T-cell (primary cell): Measurements from ENCODE around the gene SVEP1. TPM values are rescaled to one million over a fixed set of nuclear protein-coding genes. Genes with fewer than 3 reads are reported as not detected.
A peak's percentile ranks its signal among the peaks of the same experiment; 100 is the strongest.

Experiments
- ATAC-seq, 4 experiments: fragments of 200-7000 bp in 3 of 4; fragments of 150-1000 bp in 1 of 4; cut with Tn5 transposase; replicated peaks in 1 of 4; 1 replicate in 3 of 4; 2 replicates in 1 of 4; pipeline ENCODE4 v1.10.0; 2021; ENCODE audit warnings: moderate library complexity in 3 of 4, mild to moderate bottlenecking in 2 of 4, moderate number of reproducible peaks in 1 of 4
- CTCF ChIA-PET, 2 donors: fragments of 300-600 bp; sonication (Branson Sonifier 250); formaldehyde crosslinking; loops; one replicate each; lab custom pipeline; 2022; ENCODE audit warnings: antibody characterized with exemption in 2 of 2; lab: Charles Lee
- POLR2A ChIA-PET, 2 donors: fragments of 300-600 bp; sonication (Branson Sonifier 250); formaldehyde crosslinking; loops; one replicate each; lab custom pipeline; 2022; ENCODE audit warnings: antibody characterized with exemption in 2 of 2; lab: Charles Lee
- DNase-seq, 35 experiments: peaks; one replicate each; pipeline versions ENCODE4 v3.0.0 to v3.0.0-alpha.2; 2013 to 2023
- H3K27ac ChIP-seq: one replicate; pipeline ENCODE4 v1.5.1; 2013; ENCODE audit warnings: low read length
- H3K27me3 ChIP-seq, 2 experiments: replicated peaks in 1 of 2; 1 replicate in 1 of 2; 2 replicates in 1 of 2; pipeline versions ENCODE4 v1.6.1 to v1.7.0; 2013; ENCODE audit warnings: low read length in 1 of 2, mixed read lengths in 1 of 2; ENCODE audit not compliant: control insufficient read depth in 2 of 2, insufficient read depth in 2 of 2; ENCODE audit errors: extremely low read depth in 1 of 2
- H3K36me3 ChIP-seq, 2 donors: 1 replicate in 1 of 2; 2 replicates in 1 of 2; pipeline versions ENCODE4 v1.6.1 to v1.7.0; 2013; ENCODE audit warnings: low read length in 1 of 2; ENCODE audit not compliant: control insufficient read depth in 2 of 2, insufficient read depth in 1 of 2; ENCODE audit errors: extremely low read depth in 1 of 2
- H3K4me1 ChIP-seq, 2 experiments: 1 replicate in 1 of 2; 2 replicates in 1 of 2; pipeline versions ENCODE4 v1.6.1 to v1.7.0; 2013; ENCODE audit warnings: low read length in 2 of 2, mixed read lengths in 1 of 2; ENCODE audit not compliant: insufficient read depth in 2 of 2, control insufficient read depth in 1 of 2; ENCODE audit errors: extremely low read depth in 1 of 2
- H3K4me3 ChIP-seq, 2 donors: 1 replicate in 1 of 2; 2 replicates in 1 of 2; pipeline versions ENCODE4 v1.5.1 to v1.7.0; 2013; ENCODE audit warnings: mild to moderate bottlenecking in 2 of 2, low read length in 1 of 2, moderate library complexity in 1 of 2; ENCODE audit not compliant: control insufficient read depth in 1 of 2; ENCODE audit errors: extremely low read depth in 1 of 2
- H3K9me3 ChIP-seq: 2 replicates; pipeline ENCODE4 v1.7.0; 2013
- H3K27ac Mint-ChIP-seq, 2 donors: one replicate each; pipeline ENCODE4 v1.8.0; 2020 to 2021; ENCODE audit warnings: mild to moderate bottlenecking in 2 of 2, mixed read lengths in 2 of 2
- H3K27me3 Mint-ChIP-seq, 2 donors: one replicate each; pipeline ENCODE4 v1.8.0; 2021 to 2022; ENCODE audit warnings: mixed read lengths in 2 of 2
- H3K36me3 Mint-ChIP-seq: one replicate; pipeline ENCODE4 v1.8.0; 2021; ENCODE audit warnings: mixed read lengths
- H3K4me1 Mint-ChIP-seq, 3 donors: one replicate each; pipeline ENCODE4 v1.8.0; 2020 to 2022; ENCODE audit warnings: mixed read lengths in 3 of 3, mild to moderate bottlenecking in 1 of 3
- H3K4me3 Mint-ChIP-seq, 3 donors: one replicate each; pipeline ENCODE4 v1.8.0; 2020 to 2022; ENCODE audit warnings: mild to moderate bottlenecking in 3 of 3, mixed read lengths in 3 of 3, moderate library complexity in 3 of 3
- H3K9me3 Mint-ChIP-seq, 3 donors: one replicate each; pipeline ENCODE4 v1.8.0; 2020 to 2022; ENCODE audit warnings: mixed read lengths in 3 of 3
- WGBS: methylation state at CpG from one replicate; pipeline ENCODE4 v1.1.5; 2013; ENCODE audit warnings: missing lambda C conversion rate; ENCODE audit not compliant: insufficient coverage; 5-methylcytosine and 5-hydroxymethylcytosine counted together
- total RNA-seq, 35 experiments: library from RNA in 6 of 35; stranded (reverse) in 6 of 35; fragments of 120-200 nt in 1 of 35; gene quantifications; one replicate each; pipeline versions ENCODE4 v1.2.1 to v1.2.4 and lab custom pipeline; 2013 to 2026

The SVEP1 gene
- total RNA-seq, 5 donors from 2014 or later (not counting 1 experiment from before 2014, with no cell fraction given) = 0.03 to 0.12 (median 0.10) TPM; not detected in 2

GRCh38 chr9:110443146-110443865 lies 136.2 kb downstream of the SVEP1 start:
- no peaks in the 10 kb centered on the region for H3K4me1 ChIP-seq
- Mint-ChIP-seq H3K36me3 (no peaks in the 10 kb centered on the region), H3K27me3 (peaks cover 0 to 6% of the 10 kb centered on the region in 2 donors), H3K27ac (no peak overlapping the region), H3K4me3 (no peak overlapping the region), H3K4me1 (no peaks in the 10 kb centered on the region), H3K9me3 (peaks cover 5 to 17% (median 8%) of the 10 kb centered on the region in 3 donors)
- ChIA-PET POLR2A (no interaction called here), CTCF (interaction anchor here in 1 of 2 donors (0.6 kb wide), 1 partner anchor 116 kb away, joined by 3 read pairs; no protein-coding TSS in a partner anchor)
- ATAC-seq (no peak), DNase-seq (no peak)
- WGBS = no CpG with 5 or more reads among the region's 3 CpGs
- no peak overlapping the region for H3K4me3 ChIP-seq
- no peaks in the 10 kb centered on the region for H3K27me3 ChIP-seq
- H3K36me3 ChIP-seq = no peaks in the 10 kb centered on the region
- H3K9me3 ChIP-seq = no peaks in the 10 kb centered on the region
- no peak overlapping the region for H3K27ac ChIP-seq

GRCh38 chr9:110440796-110441195 lies 138.7 kb downstream of the SVEP1 start:
- WGBS = no CpG with 5 or more reads among the region's 3 CpGs
- Histone ChIP-seq H3K27ac (no peak overlapping the region), H3K4me1 (no peaks in the 10 kb centered on the region), H3K4me3 (no peak overlapping the region), H3K9me3 (no peaks in the 10 kb centered on the region), H3K36me3 (no peaks in the 10 kb centered on the region), H3K27me3 (no peaks in the 10 kb centered on the region)
- Mint-ChIP-seq H3K27me3 (peaks cover 0 to 6% of the 10 kb centered on the region in 2 donors), H3K4me1 (no peaks in the 10 kb centered on the region), H3K9me3 (peaks cover 0 to 10% (median 3%) of the 10 kb centered on the region in 3 donors), H3K4me3 (no peak overlapping the region), H3K36me3 (no peaks in the 10 kb centered on the region), H3K27ac (no peak overlapping the region)
- ATAC-seq (no peak), DNase-seq (no peak)
- POLR2A ChIA-PET = no interaction called here
- CTCF ChIA-PET = no interaction called here

- Mint-ChIP-seq H3K27me3 (peaks cover 0 to 6% of the 10 kb centered on the region in 2 donors), H3K4me3 (no peak overlapping the region), H3K36me3 (no peaks in the 10 kb centered on the region), H3K27ac (no peak overlapping the region), H3K9me3 (peaks cover 0 to 4% (median 0%) of the 10 kb centered on the region in 3 donors), H3K4me1 (no peaks in the 10 kb centered on the region)
- POLR2A ChIA-PET = no interaction called here
- DNase-seq (no peak), ATAC-seq (no peak)
- Histone ChIP-seq H3K27ac (no peak overlapping the region), H3K27me3 (no peaks in the 10 kb centered on the region), H3K4me1 (no peaks in the 10 kb centered on the region), H3K4me3 (no peak overlapping the region), H3K36me3 (no peaks in the 10 kb centered on the region), H3K9me3 (no peaks in the 10 kb centered on the region)
- WGBS = 88% methylated on average over 3 of the region's 4 CpGs
- CTCF ChIA-PET = no interaction called here
These were observed 139.4 kb downstream of the SVEP1 start for GRCh38 chr9:110440172-110440571.

DNA sequence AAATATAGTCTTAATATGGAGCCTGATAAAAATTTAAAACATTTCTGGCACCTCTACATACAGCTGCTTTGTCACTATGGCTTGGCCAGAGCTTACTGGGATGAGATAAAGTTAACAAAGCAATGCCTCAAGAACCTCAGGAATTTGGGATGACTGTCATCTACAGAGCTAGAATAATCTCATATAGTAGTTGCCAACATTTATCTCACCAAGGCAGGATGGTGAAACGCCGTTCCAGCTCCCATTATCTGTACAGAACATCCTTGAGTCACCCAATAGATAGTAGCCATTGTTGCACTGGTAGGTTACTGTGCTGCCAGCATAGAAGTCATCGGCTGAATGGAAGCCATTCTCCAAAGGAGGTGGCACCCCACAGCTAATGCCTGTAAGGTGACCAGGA lies 147.3 kb downstream of the SVEP1 start:
- no CpG with 5 or more reads among the region's 3 CpGs for WGBS
- no peak overlapping the region for H3K27ac ChIP-seq
- no peak for DNase-seq
- no peak for ATAC-seq
- no peaks in the 10 kb centered on the region for H3K36me3 ChIP-seq
- Mint-ChIP-seq H3K36me3 (no peaks in the 10 kb centered on the region), H3K27ac (no peak overlapping the region), H3K27me3 (no peaks in the 10 kb centered on the region), H3K4me3 (no peak overlapping the region), H3K9me3 (no peaks in the 10 kb centered on the region), H3K4me1 (peaks cover 0 to 2% (median 0%) of the 10 kb centered on the region in 3 donors)
- ChIA-PET POLR2A (no interaction called here), CTCF (no interaction called here)
- H3K27me3 ChIP-seq = no peaks in the 10 kb centered on the region
- H3K4me1 ChIP-seq = no peaks in the 10 kb centered on the region
- H3K9me3 ChIP-seq = no peaks in the 10 kb centered on the region
- no peak overlapping the region for H3K4me3 ChIP-seq

DNA sequence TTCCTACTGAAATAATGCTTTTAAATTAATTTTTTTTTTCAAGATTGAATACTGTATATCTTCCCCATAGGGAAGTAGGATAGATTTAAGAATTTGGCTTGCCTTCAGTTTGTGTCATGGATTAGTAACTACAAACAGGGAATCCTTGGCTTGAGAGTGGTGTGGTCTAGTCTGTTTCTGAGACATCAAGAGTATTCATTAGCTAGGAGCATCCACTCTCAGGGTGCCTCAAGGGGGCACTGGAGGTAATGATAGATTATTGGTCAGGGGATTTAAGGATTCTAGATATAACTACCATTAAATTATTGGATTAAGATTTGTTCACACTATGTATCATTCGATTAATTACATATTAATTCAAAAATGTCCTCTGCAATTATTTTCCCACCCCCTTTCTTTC lies 150.1 kb downstream of the SVEP1 start:
- no peak for DNase-seq
- Mint-ChIP-seq H3K4me3 (no peak overlapping the region), H3K27me3 (no peaks in the 10 kb centered on the region), H3K4me1 (peaks cover 0 to 2% (median 0%) of the 10 kb centered on the region in 3 donors), H3K36me3 (no peaks in the 10 kb centered on the region), H3K27ac (no peak overlapping the region), H3K9me3 (no peaks in the 10 kb centered on the region)
- 100% methylated on average over 1 of the region's 1 CpG for WGBS
- no peaks in the 10 kb centered on the region for H3K9me3 ChIP-seq
- H3K36me3 ChIP-seq = no peaks in the 10 kb centered on the region
- H3K27me3 ChIP-seq = no peaks in the 10 kb centered on the region
- ATAC-seq = no peak
- no peak overlapping the region for H3K27ac ChIP-seq
- no peak overlapping the region for H3K4me3 ChIP-seq
- ChIA-PET CTCF (no interaction called here), POLR2A (interaction anchor here in 1 of 2 donors (0.6 kb wide), 1 partner anchor 9 kb away, joined by 3 read pairs; no protein-coding TSS in a partner anchor)
- H3K4me1 ChIP-seq = no peaks in the 10 kb centered on the region

GRCh38 chr9:110427497-110428104 lies 151.9 kb downstream of the SVEP1 start:
- CTCF ChIA-PET = no interaction called here
- H3K27ac ChIP-seq = no peak overlapping the region
- DNase-seq (peak in 3 of 35 experiments; percentile 1 to 2 (median 1)), ATAC-seq (no peak)
- no peak overlapping the region for H3K4me3 ChIP-seq
- no peaks in the 10 kb centered on the region for H3K27me3 ChIP-seq
- WGBS = 16% methylated on average over 4 of the region's 7 CpGs
- H3K36me3 ChIP-seq = no peaks in the 10 kb centered on the region
- Mint-ChIP-seq H3K36me3 (no peaks in the 10 kb centered on the region), H3K9me3 (no peaks in the 10 kb centered on the region), H3K27me3 (no peaks in the 10 kb centered on the region), H3K27ac (no peak overlapping the region), H3K4me1 (peaks cover 0 to 2% (median 0%) of the 10 kb centered on the region in 3 donors), H3K4me3 (no peak overlapping the region)
- H3K9me3 ChIP-seq = no peaks in the 10 kb centered on the region
- no peaks in the 10 kb centered on the region for H3K4me1 ChIP-seq
- POLR2A ChIA-PET = no interaction called here
